HG02970 (cell line): ENCODE results near the gene CYP27B1.
"Not testable (repeated sequence)": the region's sequence is repeated elsewhere in the genome, so short reads cannot be mapped to it uniquely, and the experiment has no call there.

ENCODE experiments used
- ATAC-seq: cut with Tn5 transposase; IDR thresholded peaks from one replicate; pipeline ENCODE4 v1.9.1; 2021; ENCODE audit warnings: mild to moderate bottlenecking, moderate library complexity, moderate number of reproducible peaks; ENCODE audit not compliant: unreplicated experiment, low FRiP score

Gene CYP27B1

GRCh38 chr12:57724936-57725740 is 41.7 kb downstream of the CYP27B1 start:
- ATAC-seq, result no peak

- no peak for ATAC-seq
Observed at GRCh38 chr12:57724003-57724935, 42.6 kb downstream of the CYP27B1 start.

- no peak for ATAC-seq
Observed at GRCh38 chr12:57723630-57723962, 43.3 kb downstream of the CYP27B1 start.

GRCh38 chr12:57722716-57723629 is 43.9 kb downstream of the CYP27B1 start:
- no peak for ATAC-seq

GRCh38 chr12:57721846-57722608 is 44.9 kb downstream of the CYP27B1 start:
- not testable (repeated sequence) for ATAC-seq

- no peak for ATAC-seq
Observed at GRCh38 chr12:57720606-57721595, 46.0 kb downstream of the CYP27B1 start.

- no peak for ATAC-seq
Observed at GRCh38 chr12:57719777-57720605, 46.9 kb downstream of the CYP27B1 start.

GRCh38 chr12:57718641-57719528 is 48.0 kb downstream of the CYP27B1 start:
- no peak for ATAC-seq

- no peak for ATAC-seq
Observed at GRCh38 chr12:57717846-57718640, 48.8 kb downstream of the CYP27B1 start.

GRCh38 chr12:57717131-57717530 is 49.7 kb downstream of the CYP27B1 start:
- no peak for ATAC-seq

GRCh38 chr12:57716305-57716704 is 50.6 kb downstream of the CYP27B1 start:
- ATAC-seq, result no peak

- no peak for ATAC-seq
Observed at GRCh38 chr12:57715786-57716185, 51.1 kb downstream of the CYP27B1 start.

- not testable (repeated sequence) for ATAC-seq
Observed at GRCh38 chr12:57715036-57715748, 51.7 kb downstream of the CYP27B1 start.

- ATAC-seq, result no peak
Observed at GRCh38 chr12:57713209-57713608, 53.7 kb downstream of the CYP27B1 start.

- no peak for ATAC-seq
Observed at GRCh38 chr12:57712701-57713100, 54.2 kb downstream of the CYP27B1 start.
